GM21390 (cell line): ENCODE results near the gene AATF.

ENCODE experiments used
- ATAC-seq: cut with Tn5 transposase; IDR thresholded peaks from one replicate; pipeline ENCODE4 v1.9.1; 2021; ENCODE audit not compliant: unreplicated experiment

The AATF gene

DNA sequence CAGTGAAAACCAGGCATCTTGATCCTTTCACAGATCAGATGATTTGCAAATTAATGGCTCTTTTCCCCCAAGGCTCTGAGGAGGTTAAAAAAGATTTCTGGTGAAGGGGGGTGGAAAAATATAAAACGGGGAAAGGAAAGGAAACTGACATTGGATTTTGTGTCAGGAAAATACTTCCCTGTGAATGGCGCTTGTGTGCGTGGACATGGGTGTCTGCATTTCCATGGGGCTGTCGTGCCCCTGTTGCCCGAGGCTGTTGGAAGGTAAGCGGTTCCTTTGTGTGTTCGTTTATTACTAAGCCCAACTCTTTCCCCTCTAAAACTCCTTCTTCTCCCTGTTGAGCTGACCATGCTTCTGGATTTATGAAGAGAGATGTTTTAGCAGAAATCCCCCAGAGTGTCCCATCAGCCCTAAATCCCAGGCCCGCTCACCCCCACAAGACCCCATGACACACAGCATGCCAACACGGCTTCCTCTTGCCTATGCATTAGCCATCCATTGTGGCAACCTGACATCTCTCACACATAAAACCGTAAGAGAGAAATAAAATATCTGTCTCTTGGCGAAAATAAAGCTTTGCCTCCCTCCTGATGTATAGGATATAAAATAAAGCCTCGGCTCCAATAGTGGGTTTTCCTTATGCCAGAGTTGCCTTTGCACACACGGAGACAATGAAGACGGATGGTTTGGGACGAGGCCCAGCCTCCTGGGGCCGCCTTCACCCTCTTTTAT is 18.7 kb upstream of the AATF start:
- ATAC-seq: no peak

DNA sequence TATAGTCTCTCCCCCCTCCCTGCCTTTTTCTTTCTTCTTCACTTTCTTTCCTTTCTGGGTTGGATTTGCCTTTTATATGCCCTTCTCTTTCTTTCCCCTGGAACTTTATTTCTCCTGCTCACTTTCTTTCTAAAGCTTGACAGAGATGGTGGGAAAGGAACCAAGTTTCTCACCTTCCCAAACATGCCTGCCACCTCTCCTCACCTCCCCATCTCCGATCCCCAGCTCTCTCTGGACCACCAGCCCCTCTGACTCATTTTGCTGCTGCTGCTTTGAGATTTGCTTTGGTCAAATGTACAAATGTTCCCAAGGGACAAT is 18.2 kb upstream of the AATF start:
- ATAC-seq: no peak

DNA sequence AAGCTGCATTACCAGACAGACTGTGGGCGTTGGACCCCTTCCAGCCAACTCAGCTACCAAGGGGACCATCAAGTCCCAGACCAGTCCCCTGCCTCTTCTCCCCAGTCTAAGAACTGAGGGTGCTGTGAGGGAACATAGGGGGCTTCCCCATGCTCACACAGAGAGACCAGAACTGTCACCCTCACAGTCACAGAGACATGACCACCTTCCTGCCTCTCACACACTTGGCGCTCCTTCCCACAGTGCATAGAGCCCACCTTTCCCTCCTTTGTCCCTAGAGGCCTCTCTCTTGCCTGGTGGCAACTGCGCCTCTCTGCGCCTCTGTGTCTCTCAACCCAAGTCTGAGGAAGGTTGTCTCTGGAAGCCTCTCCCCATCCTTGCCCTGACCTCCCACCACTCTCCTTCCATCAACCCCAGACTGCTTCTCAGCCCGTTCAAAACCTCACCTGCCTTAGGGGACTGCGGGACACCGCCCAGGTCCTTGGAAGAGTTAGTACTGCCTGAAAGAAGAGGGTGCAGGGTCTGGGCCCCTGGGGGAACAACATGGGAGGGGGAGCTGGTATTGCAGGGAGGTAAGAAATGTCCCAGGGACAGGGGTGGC is 17.6 kb upstream of the AATF start:
- no peak for ATAC-seq

DNA sequence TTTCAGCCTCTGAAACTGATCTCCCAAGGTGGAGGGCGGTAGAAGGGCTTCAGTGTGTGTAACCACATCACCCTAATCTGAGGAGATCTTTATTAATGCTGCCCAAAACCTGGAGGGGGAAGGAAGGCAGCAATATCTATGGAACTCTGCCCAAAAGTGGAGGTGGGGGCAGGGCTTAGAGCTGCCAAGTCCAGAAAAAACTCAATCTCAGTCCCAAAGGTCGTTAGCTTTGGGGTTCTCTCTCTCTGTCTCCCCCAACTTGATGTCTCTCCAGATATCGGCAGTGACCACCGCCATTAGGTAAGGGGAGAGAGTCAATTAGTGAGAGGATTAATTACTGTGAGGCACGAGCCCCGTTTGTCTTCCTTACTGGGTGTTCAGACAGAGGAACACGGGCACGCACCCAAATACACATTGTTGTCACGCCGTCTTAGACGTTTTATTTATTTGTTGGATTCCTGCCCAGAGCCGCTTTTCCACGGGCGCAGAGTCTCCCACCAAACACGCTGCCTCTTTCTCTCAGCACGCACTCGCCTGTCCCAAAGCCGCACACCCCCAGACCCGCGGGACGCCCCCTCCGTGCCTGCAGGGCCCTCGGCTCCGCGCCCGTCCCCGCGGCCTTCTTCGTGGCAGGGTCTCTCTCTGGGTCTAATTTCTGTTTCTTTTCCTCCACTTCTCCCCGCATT is 16.9 kb upstream of the AATF start:
- ATAC-seq: no peak

DNA sequence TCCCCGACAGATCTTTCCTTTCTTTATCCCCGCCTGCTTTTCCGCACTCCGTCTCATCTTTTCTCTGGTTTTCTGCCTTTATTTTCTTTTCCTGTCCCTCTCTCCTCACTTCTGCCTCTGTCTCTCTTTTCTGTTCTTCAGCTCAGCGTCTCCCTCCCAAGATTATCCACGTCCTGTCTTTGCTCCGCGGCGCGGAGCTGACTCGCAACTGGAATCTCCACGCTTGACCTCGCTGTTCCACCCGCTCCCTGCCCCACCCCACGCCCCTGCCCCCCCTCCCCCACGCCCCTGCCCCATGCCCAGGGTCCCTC is 16.4 kb upstream of the AATF start:
- no peak for ATAC-seq

DNA sequence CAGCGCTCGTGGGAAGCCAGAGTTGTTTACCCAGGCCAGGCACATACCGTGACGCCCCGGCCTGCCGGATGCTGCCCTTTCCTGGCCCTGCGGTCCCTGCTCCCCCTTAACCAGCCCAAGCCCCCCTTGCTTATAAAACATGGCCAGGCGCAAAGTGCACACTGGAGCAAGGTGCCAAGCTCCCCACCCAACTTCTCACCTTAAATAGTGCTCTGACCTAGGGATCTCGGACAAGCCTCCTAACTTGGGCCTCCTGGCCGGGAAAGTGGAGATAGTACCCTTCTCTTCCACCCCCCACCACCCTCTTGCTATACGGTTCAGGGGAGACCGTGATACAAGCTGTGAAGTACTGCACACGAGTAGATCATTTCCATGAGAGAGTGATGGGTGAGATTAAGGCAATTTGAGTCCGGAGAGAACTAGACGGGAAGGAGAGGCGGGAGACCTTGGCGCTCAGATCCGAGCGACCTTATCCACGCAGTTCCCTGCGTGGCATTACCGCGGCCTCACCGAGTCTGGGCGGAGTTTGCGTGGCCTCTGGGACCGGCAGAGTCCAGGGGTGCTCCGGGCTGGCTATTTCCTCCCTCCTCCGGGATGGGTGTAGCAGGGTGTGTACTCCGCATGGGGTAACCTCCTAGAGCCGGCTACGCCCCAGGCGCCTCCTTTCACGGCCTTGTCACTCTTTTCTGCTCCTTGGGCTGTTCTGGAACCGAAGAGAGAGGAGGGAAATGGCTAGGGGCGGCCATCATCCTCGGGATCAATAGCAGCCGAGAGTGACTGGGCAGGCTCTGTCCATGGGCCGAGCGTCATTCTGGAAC is 15.9 kb upstream of the AATF start:
- no peak for ATAC-seq

DNA sequence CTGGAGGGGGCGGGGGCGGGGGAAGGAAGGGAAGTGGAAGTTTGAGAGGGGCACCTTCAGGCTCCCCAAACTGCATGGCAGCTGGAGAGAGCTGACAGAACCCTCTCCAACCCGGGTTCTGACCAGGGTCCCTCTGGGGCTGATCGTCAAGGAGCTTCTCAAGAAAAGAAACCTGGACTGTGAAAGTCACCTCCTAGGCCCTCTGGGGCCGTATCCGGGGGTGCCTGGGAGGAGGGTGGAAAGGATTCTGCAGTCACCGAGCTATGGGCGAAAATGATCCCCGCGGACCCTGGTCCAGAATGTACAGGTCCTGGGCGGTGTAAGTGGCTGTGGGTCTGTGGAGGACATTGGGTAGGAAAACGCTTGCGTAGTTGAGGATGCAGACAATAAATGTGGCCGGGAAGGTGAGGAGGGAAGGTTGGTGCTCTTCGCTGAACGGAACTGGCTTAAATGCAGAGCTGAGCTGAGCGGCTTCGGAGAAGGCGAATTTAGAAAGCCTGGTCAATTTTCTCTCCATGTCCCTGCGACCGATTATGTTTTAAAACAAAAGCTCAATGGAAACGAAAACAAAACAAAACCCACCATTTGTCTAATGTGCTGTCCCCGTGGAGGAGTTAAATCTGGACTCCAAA is 15.1 kb upstream of the AATF start:
- no peak for ATAC-seq

DNA sequence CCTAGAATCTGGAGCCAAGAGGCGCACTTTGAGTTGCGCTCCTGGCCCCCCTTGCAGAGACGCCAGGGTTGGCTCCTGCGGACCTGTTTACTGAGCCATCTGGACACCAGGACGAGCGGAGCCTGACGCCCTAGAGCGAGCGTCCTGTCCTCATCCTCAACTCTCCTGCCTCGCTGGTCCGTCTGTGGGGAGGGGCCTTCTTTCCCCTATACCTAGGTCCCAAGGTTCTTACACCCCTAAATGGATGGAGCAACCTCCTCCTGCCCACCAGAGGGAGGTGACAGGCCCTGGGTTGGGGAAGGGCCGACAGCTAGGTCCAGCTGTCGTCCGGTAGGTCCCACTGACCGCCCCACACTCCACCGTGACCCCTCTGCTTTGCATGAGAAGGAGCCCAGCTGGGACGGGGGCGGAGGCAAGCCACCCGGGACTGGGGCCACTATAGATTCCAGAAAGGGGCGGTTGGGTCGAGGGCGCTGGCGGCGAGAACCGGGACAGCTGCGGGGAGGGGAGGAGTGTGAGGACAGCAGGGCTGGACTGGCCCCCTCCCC is 14.5 kb upstream of the AATF start:
- ATAC-seq: no peak

DNA sequence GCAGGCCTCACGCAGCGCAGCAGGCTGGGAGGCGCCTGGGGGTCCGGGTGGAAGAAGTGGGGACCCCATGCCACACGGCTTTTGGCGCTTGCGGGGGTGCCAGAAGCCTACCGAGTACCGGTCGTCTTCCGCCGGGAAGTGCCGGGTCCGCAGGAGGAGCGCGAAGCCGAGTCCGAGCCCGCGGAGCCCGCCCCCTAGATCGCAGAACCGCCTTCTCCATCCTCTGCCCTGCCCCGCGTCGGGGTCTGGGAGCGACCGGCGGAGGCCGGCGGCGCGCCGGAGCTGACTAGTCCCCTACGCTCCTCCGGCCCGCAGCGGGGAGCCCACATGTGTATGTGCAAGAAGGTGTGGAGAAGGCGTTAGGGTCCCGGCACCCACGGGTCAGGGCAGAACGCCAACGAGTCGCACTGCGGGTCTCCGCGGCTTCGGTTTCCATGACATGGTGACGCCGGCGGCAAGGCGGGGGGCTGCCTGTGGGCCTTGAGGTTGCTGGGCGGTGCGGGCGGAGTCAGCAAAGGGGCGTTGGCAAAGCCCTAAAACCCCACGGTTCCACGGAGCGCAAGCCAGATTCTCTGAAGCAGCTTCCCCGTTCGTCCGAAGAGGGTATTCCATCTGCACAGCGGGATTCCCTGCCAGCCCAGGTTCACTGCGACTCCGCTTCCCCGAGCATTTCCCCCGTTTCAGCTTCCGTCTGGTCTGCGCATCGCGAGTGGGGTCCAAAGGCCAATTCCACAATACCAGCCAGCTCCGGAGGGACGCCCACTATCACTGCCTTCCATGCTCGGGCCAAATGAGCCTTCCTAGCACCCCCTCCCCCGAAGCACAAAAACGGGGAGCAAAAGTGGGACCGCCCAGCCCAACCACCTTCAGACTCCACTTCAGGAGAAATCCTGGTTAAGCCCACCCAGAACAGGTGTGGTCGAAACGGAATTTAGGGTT is 13.8 kb upstream of the AATF start:
- ATAC-seq: no peak

DNA sequence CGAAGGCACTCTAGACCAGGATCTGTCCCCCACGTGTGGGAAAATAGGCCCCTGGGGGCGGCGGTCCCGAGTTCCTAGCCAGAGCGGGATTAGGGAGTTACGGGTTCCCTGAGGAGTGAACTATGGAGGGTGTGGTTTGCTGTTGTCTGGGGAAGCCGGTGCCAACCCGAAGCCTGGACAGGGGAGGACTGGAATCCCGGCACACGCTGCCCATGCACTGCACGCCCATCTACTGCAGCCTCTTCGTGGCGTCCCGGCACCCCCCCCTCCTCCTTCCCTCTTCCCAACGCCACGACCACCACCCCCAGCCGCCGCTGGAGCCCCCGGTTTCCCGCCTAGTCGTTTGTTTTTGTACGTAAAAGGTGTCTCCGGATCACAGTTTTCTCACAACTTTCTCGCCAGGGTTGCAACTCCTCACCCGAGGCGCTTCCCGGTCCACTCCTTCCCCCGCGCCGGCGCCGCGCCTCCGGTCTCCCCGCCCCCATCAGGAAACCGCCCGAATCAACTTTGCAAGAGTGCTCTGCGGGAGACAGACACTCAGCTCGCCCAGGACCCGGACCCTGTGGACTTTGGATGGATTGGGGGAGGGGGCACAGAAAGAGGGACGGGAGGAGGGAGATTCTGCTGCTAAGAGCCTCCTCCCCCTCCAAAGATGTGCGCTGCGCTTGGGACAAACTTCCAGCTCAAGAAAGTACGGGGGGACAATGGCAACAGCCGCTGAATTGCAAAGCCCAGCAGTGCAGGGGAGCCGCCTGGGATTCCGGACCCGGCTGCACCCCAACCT is 12.9 kb upstream of the AATF start:
- ATAC-seq: no peak

DNA sequence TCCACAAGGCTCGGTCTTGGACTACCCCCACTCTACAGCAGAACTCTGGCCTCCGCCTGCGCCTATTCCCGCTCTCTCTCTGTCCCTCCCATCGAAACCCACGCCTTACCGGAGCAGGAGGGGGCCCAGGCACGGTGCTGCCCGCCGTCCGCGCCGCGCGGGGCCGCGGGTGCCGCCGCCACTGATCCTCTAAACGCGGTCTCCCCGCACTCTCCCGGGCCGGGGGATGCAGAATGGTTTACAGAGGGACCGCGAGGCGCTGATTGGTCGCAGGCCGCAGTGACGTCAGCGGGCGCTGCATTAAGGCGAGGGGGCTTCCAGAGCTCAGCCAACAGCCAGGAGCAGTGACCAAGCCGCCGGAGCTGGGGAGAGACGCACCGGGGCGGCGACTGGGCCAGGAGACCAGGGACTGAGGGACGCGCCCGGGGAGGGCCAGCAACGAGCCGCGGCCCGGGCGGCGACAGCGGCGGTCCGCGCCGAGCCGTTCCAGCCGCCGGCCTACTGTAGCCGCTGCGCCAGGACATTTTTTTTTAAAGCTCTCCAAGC is 12.2 kb upstream of the AATF start:
- ATAC-seq: no peak

DNA sequence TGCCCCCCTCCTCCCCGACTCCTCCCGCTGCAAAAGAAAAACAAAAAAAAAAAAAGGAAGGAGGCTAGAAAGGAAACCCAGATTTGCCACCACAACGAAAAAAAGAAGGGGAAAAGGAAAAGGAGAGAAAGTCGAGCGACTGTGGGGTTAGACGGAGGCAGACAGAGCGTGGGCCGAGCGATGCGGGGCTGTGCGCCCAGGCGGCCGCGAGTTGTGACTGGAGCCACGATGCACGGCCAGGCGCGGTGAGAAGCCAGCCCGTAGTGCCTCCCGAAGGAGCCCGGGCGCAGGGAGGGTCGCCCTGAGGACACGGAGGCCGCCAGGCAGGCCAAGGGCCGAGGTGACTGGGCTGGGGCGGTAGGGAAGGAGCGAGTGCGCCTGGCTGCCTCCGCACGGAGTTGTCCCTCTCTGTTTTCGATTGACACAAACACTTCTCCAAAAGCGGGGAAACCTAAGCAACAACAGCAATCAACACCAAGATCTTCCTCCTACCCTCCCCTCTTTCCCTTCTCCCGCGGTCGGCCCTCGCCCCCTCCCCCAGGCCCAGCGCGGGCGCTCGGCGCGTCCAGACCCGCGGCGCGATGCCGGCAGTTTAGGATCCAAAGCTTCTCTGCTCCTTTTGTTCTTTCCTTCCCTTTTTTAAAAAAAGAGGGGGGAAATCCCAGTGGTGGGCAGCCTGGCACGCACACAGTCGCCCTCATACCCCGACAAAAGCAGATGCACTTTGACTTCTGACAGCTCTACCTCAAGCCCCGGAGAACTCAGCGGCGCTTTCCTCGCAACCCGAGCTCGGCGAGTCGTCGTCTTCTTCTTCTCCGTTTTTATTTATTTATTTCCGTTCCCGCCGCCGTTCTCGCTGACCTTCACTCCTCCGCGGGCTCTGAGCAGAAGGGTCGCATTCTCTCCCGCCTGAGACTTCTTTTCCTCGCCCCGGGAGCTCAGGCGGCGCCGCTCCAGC is 11.5 kb upstream of the AATF start, which contains the start of gene LHX1:
Gene LHX1, plus strand, starts transcription at position 475 of the 958 bp plus-strand sequence. CDS start 723 bp downstream, outside the sequence.
- no peak for ATAC-seq

DNA sequence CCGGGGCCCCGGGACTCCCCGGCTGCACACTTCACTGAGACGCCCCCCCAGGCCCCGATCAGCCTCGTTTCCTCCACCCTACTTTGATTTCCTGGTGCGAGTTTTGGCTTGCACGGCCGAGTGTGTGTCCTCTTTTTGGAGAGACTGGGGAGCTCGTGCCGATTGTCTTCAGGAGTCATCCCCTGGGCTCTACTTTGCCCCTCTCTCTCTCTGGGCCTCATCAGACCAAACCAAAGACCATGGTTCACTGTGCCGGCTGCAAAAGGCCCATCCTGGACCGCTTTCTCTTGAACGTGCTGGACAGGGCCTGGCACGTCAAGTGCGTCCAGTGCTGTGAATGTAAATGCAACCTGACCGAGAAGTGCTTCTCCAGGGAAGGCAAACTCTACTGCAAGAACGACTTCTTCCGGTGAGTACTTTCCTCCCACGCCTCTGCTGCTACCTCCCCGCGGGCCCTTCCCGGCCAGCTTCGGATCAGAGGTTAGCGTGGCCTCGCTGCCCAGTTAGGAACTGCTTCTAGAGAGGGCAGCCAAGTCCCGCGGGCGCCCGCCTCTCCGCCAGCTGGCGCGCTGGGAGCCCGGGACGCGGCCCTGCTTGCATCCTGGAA is 10.7 kb upstream of the AATF start:
- ATAC-seq: no peak

DNA sequence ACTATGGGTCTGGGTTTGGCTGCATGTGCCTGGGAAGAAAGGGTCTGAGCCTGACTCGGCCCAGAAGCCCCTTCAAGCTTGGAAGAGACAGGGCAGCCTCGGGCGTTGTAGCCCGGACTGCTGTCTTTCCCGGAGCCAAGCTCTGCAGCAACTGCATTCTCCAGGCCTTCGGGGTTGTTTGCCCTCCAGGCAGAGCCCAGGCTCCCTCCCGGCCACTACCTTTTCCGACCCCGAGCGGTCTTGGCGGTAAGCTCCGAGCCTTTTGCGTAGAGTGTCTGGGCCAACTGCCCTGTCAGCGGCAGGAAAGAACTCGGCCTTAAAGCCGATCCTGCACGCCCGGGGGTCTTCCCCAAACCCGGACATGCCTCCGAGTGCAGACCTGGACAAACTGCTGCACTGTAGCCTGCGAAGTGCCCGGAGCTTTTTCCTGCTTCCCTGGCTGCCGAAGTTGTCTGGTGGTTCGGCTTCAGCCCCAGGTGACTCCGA is 10.1 kb upstream of the AATF start:
- no peak for ATAC-seq

DNA sequence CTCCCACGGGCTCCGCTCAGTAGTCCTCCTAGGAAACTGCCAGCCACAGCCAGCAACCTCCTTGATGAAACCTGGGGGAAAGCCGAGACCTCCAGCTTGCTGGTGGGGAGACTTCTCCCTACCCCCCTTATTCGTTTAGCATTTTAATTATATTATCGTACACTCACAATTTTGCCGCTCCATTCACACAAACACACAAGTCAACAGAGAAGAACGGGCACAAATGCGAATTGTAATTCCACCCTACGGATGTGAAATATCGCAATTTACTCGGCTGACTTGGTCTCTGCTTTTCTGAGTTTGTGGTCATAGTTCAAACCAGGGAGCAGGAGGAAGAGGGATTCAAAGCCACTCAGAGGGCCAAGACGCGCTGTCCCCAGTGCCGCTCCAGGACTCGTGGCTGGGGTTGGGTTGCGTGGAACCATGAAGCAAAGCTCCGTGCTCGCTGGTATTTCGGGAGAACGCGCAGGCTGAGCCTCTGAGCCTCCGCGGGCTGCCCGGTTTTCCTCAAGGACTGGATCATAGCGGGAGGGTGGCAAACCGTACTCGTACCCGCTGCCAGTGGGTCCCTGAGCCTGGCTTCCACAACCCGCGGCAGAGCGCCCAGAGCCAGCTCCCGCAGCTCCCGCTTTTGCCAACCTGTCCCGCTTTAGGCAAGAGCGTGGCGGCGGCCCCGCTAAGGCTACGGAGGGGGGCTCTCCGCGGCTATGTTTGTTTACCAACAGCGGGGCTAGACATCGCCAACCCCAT is 9.5 kb upstream of the AATF start:
- ATAC-seq: no peak

DNA sequence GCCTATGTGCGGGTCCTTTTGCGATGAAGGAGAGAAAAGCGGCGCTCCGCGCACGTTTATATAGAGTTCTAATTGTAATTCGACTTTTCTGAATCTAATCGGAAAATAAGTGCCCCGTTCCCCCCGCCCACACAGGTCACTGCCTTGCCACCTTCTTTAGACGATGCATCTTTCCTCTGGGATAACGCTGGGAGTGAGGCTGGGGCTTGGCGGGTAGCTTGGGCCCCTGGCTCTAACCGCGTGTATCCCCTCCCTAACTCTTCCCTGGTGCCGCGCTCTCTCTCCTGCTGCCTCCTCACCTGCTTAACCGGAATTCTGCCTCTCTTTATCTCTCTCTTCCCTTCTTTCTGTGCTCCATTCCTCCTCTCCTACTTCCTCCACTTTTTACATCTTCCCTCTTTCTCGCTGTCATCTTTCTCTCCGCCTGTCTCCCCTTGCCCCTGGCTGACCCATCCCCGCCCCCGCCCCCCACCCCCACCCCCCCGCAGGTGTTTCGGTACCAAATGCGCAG is 8.9 kb upstream of the AATF start:
- ATAC-seq: no peak
